Liver (tissue), 9 donors: ENCODE measurements around the gene CLC. TPM values are rescaled to one million over a fixed set of nuclear protein-coding genes. Genes with fewer than 3 reads are reported as not detected.

ENCODE experiments used
- DNase-seq: peaks from one replicate; pipeline ENCODE4 v3.0.0-alpha.2; 2017; ENCODE audit warnings: low spot score
- H3K27ac ChIP-seq, 2 donors: one replicate each; pipeline ENCODE4 v1.7.0; 2013; ENCODE audit warnings: inconsistent platforms in 2 of 2, low read length in 2 of 2, control low read depth in 1 of 2, low read depth in 1 of 2, mild to moderate bottlenecking in 1 of 2
- H3K27me3 ChIP-seq, 4 donors: one replicate each; pipeline versions ENCODE4 v1.6.1 to v1.7.0; 2013; ENCODE audit warnings: low read length in 3 of 4, inconsistent platforms in 1 of 4, mild to moderate bottlenecking in 1 of 4, moderate library complexity in 1 of 4; ENCODE audit not compliant: control insufficient read depth in 4 of 4, insufficient read depth in 4 of 4
- H3K36me3 ChIP-seq, 4 donors: one replicate each; pipeline versions ENCODE4 v1.6.1 to v1.7.0; 2013; ENCODE audit warnings: low read length in 3 of 4, mild to moderate bottlenecking in 3 of 4, low read depth in 1 of 4, moderate library complexity in 1 of 4; ENCODE audit not compliant: control insufficient read depth in 4 of 4, insufficient read depth in 3 of 4
- H3K4me1 ChIP-seq, 4 donors: one replicate each; pipeline versions ENCODE4 v1.6.1 to v1.7.0; 2013; ENCODE audit warnings: low read length in 3 of 4, mild to moderate bottlenecking in 3 of 4, moderate library complexity in 1 of 4; ENCODE audit not compliant: control insufficient read depth in 4 of 4, insufficient read depth in 4 of 4
- H3K4me3 ChIP-seq, 3 donors: one replicate each; pipeline versions ENCODE4 v1.6.1 to v1.7.0; 2013; ENCODE audit warnings: low read length in 3 of 3, control low read depth in 1 of 3, low read depth in 1 of 3, mild to moderate bottlenecking in 1 of 3
- H3K9ac ChIP-seq, 2 donors: one replicate each; pipeline ENCODE4 v1.7.0; 2013; ENCODE audit warnings: low read length in 2 of 2, mild to moderate bottlenecking in 2 of 2, moderate library complexity in 2 of 2, control low read depth in 1 of 2, low read depth in 1 of 2
- H3K9me3 ChIP-seq, 4 donors: one replicate each; pipeline versions ENCODE4 v1.6.1 to v1.7.0; 2013; ENCODE audit warnings: low read length in 3 of 4; ENCODE audit not compliant: control insufficient read depth in 4 of 4
- CTCF ChIP-seq: fragments of 150-350 bp; IDR thresholded peaks from 2 replicates; pipeline ENCODE4 v1.5.1; 2017; ENCODE audit warnings: improper control_type of control experiment, low read depth, low read length; ENCODE audit not compliant: missing input control
- EGR1 ChIP-seq, 2 donors: IDR thresholded peaks; 2 replicates each; pipeline ENCODE4 v1.6.1; 2016 to 2018; ENCODE audit warnings: antibody characterized with exemption in 2 of 2, low read depth in 2 of 2
- FOXA2 ChIP-seq: IDR thresholded peaks from 2 replicates; pipeline ENCODE4 v1.6.1; 2016; ENCODE audit warnings: antibody characterized with exemption
- GABPA ChIP-seq, 2 donors: IDR thresholded peaks in 1 of 2; conservative IDR thresholded peaks in 1 of 2; 2 replicates each; pipeline ENCODE4 v1.6.1; 2016; ENCODE audit warnings: antibody characterized with exemption in 2 of 2, mild to moderate bottlenecking in 1 of 2, moderate library complexity in 1 of 2
- HNF4A ChIP-seq, 2 donors: conservative IDR thresholded peaks; 2 replicates each; pipeline ENCODE4 v1.6.1; 2016; ENCODE audit warnings: antibody characterized with exemption in 2 of 2, mild to moderate bottlenecking in 2 of 2
- HNF4G ChIP-seq: IDR thresholded peaks from 2 replicates; pipeline ENCODE4 v1.6.1; 2016; ENCODE audit warnings: antibody characterized with exemption
- JUND ChIP-seq, 2 donors: IDR thresholded peaks; 2 replicates each; pipeline ENCODE4 v1.6.1; 2016; ENCODE audit warnings: antibody characterized with exemption in 2 of 2
- MAX ChIP-seq: IDR thresholded peaks from 2 replicates; pipeline ENCODE4 v1.6.1; 2016; ENCODE audit warnings: antibody characterized with exemption
- NR2F2 ChIP-seq: IDR thresholded peaks from 2 replicates; pipeline ENCODE4 v1.6.1; 2016; ENCODE audit warnings: antibody characterized with exemption
- RAD21 ChIP-seq, 2 donors: IDR thresholded peaks; 2 replicates each; pipeline ENCODE4 v1.6.1; 2016; ENCODE audit warnings: antibody characterized with exemption in 2 of 2, mild to moderate bottlenecking in 2 of 2
- REST ChIP-seq: IDR thresholded peaks from 2 replicates; pipeline ENCODE4 v1.6.1; 2016; ENCODE audit warnings: antibody characterized with exemption, mild to moderate bottlenecking
- RXRA ChIP-seq, 2 donors: IDR thresholded peaks; 2 replicates each; pipeline ENCODE4 v1.6.1; 2017 to 2018; ENCODE audit warnings: antibody characterized with exemption in 2 of 2, mild to moderate bottlenecking in 1 of 2
- SP1 ChIP-seq: IDR thresholded peaks from 2 replicates; pipeline ENCODE4 v1.6.1; 2018; ENCODE audit warnings: antibody characterized with exemption, mild to moderate bottlenecking
- TAF1 ChIP-seq: conservative IDR thresholded peaks from 2 replicates; pipeline ENCODE4 v1.6.1; 2016; ENCODE audit warnings: antibody characterized with exemption, mild to moderate bottlenecking
- YY1 ChIP-seq: IDR thresholded peaks from 2 replicates; pipeline ENCODE4 v1.6.1; 2016; ENCODE audit warnings: antibody characterized with exemption, mild to moderate bottlenecking
- ZBTB33 ChIP-seq: IDR thresholded peaks from 2 replicates; pipeline ENCODE4 v1.6.1; 2016; ENCODE audit warnings: antibody characterized with exemption
- WGBS: extraction: QIAGEN DNeasy Blood & Tissue Kit; methylation state at CpG from one replicate; pipeline ENCODE4 v1.1.7; 2013; 5-methylcytosine and 5-hydroxymethylcytosine counted together
- polyA plus RNA-seq, 2 donors: library from polyadenylated mRNA; stranded (reverse) in 1 of 2; unstranded in 1 of 2; fragments of 200-250 nt in 1 of 2; fragments of >200 nt in 1 of 2; fragmentation: Nextera tagmentation in 1 of 2; extraction: Ambion mirVana in 1 of 2; gene quantifications; one replicate each; pipeline versions ENCODE4 v1.2.1 to v1.2.3, GENCODE V29; 2013 to 2015
- total RNA-seq, 2 donors: library from RNA; depleted of rRNA; stranded (reverse); fragments of >200 nt; gene quantifications; one replicate each; pipeline ENCODE4 v1.2.3, GENCODE V29; 2014
- donor health status: healthy.
- donor health status: healthy.
- donor health status: healthy.
- donor health status: healthy.
- donor health status: healthy.

Gene CLC
- total and polyA plus RNA-seq, 4 donors: 0.60 to 13.6 TPM; not detected in 2

GRCh38 chr19:39759457-39760184 lies 21.8 kb upstream of the CLC start:
- 57% methylated on average over 4 of the region's 4 CpGs for WGBS
- TF ChIP-seq ZBTB33: no peak
- no peak for TF ChIP-seq HNF4G
- TF ChIP-seq YY1: no peak
- TF ChIP-seq NR2F2: no peak
- TF ChIP-seq REST: no peak
- no peak for TF ChIP-seq CTCF
- TF ChIP-seq MAX: no peak
- TF ChIP-seq FOXA2: no peak
- no peak for TF ChIP-seq GABPA (IDR thresholded peaks at IDR 0.05 in 1 of 2, conservative IDR thresholded peaks at IDR 0.05 in 1 of 2)
- no peak for TF ChIP-seq RXRA (IDR thresholded peaks at IDR 0.05)
- TF ChIP-seq JUND (IDR thresholded peaks at IDR 0.05): no peak
- no peak for TF ChIP-seq HNF4A (conservative IDR thresholded peaks at IDR 0.05)
- TF ChIP-seq EGR1 (IDR thresholded peaks at IDR 0.05; ENCODE audit: low read depth in 2 of 2): no peak
- TF ChIP-seq RAD21 (IDR thresholded peaks at IDR 0.05): no peak

DNA sequence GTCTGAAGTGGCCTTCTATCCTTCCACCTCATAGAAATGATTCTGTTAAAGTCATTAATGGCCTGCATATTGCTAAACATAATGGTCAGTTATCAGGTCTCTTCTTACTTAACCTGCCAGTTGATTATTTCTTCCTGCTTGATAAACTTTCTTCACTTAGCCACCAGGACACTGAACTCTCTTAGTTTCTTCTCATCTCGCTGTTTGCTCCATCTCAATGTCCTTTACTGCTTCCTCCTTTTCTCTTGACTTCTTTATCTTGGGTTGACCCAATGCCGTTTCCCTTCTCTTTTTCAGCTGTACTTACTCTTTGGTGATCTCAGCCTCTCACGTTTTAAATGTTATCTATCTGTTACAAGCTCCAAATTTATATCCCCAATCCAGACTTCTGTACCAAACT lies 17.1 kb upstream of the CLC start:
- H3K9ac ChIP-seq: no peak overlapping the region
- no peak overlapping the region for H3K4me3 ChIP-seq
- H3K4me1 ChIP-seq: no peaks in the 10 kb centered on the region
- DNase-seq: no peak
- no peaks in the 10 kb centered on the region for H3K36me3 ChIP-seq
- no peaks in the 10 kb centered on the region for H3K9me3 ChIP-seq
- 43% methylated on average over 3 of the region's 3 CpGs for WGBS
- no peak overlapping the region for H3K27ac ChIP-seq
- peaks cover 0 to 2% (median under 1%) of the 10 kb centered on the region in 4 donors for H3K27me3 ChIP-seq
- TF ChIP-seq YY1 (no peak), RAD21 (IDR thresholded peaks at IDR 0.05) (no peak), EGR1 (IDR thresholded peaks at IDR 0.05; ENCODE audit: low read depth in 2 of 2) (no peak), REST (no peak), SP1 (no peak), NR2F2 (no peak), HNF4A (conservative IDR thresholded peaks at IDR 0.05) (no peak), JUND (IDR thresholded peaks at IDR 0.05) (no peak), GABPA (IDR thresholded peaks at IDR 0.05 in 1 of 2, conservative IDR thresholded peaks at IDR 0.05 in 1 of 2) (no peak), RXRA (IDR thresholded peaks at IDR 0.05) (no peak), TAF1 (no peak), FOXA2 (no peak), CTCF (no peak), MAX (no peak)

More at GRCh38 chr19:39759457-39760184, 21.8 kb upstream of the CLC start:
- H3K9me3 ChIP-seq: no peaks in the 10 kb centered on the region
- H3K27ac ChIP-seq: no peak overlapping the region
- no peak for DNase-seq
- H3K36me3 ChIP-seq: no peaks in the 10 kb centered on the region
- H3K27me3 ChIP-seq: peaks cover 0 to 2% (median 0%) of the 10 kb centered on the region in 4 donors
- H3K4me3 ChIP-seq: no peak overlapping the region
- H3K4me1 ChIP-seq: no peaks in the 10 kb centered on the region
- H3K9ac ChIP-seq: no peak overlapping the region
